ENCODE data around the gene CABP7.

The CABP7 gene

DNA sequence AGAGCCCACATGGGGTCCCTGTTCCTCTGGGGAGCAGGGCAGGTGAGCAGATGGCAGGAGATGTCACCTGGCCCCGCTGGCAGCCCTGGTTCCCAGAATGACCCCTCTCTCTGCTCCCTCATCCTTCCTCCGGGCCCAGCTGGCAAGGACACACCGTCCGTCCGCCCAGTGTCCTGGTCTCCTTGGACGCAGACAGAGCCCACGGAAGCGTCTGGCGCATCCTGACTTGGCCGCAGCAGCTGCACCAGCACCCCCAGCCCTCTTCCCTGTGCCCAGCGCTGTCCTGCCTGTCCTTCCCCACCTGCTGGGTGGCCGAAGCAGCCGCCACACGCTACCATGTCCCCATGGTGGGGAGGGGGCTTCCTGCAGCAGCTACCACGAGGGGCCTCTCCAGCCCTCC lies 9.6 kb upstream of the CABP7 start:
- H3K36me3 Mint-ChIP-seq = no peaks in the 10 kb centered on the region
- no peak overlapping the region for H3K4me3 Mint-ChIP-seq
- no peak overlapping the region for H3K27ac Mint-ChIP-seq
- H3K4me1 Mint-ChIP-seq (ENCODE audit: low read depth) = no peaks in the 10 kb centered on the region
- H3K9me3 Mint-ChIP-seq (ENCODE audit: low read depth) = no peaks in the 10 kb centered on the region
- H3K27me3 Mint-ChIP-seq = peaks cover 3% of the 10 kb centered on the region

DNA sequence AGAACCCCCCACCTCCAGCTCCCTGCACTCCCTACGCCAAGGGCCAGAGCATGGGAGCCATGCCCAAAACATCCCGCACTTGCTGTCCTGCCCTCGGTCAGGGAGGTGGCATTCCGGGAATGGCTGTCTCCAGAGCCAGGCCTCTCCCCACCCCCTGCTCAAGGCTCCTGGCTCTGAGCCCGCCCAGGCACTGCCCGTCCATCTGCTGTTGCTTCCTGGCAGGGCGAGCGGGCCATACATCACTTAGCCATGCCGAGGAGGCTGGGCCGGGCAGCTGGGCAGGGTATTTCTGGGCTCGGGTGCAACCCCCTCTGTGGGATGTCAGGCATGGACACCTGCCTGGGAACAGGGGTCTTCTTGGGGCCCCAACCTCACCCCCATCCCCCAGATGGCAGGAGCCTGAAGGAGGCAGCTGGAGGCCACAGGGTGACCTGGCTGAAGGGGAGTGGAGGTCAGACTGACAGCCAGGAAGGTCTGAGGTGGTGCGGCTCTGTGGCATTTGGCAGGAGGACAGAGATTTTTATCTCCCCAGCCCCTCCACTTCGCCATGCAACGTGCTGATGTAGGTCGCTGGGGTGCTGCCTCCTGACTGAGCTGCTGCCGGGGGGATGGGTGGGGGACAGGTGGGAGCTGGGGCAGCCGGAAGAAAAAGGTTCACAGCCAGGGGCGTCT lies 8.7 kb upstream of the CABP7 start:
- Mint-ChIP-seq H3K27ac (no peak overlapping the region), H3K27me3 (peaks cover 3% of the 10 kb centered on the region), H3K9me3 (ENCODE audit: low read depth) (no peaks in the 10 kb centered on the region), H3K36me3 (no peaks in the 10 kb centered on the region), H3K4me3 (no peak overlapping the region), H3K4me1 (ENCODE audit: low read depth) (no peaks in the 10 kb centered on the region)

DNA sequence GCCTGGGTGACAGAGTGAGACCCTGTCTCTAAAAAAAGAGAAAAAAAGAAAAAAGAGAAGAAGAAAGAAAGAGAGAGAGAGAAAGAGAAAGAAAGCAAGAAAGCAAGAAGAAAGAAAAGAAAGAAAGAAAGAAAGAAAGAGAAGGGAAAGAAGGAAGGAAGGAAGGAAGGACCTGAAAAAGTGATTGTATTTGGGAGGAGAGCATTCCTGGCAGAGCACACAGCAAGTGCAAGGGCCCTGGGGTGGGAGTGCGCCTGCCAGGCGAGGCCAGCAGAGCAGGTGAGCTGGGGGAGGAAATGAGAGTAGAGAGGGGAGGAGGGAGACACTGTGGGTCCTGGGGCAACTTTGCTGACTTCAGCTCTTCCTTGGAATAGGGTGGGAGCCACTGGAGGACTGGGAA lies 7.7 kb upstream of the CABP7 start:
- Mint-ChIP-seq H3K27me3 (peaks cover 8% of the 10 kb centered on the region), H3K4me3 (no peak overlapping the region), H3K4me1 (ENCODE audit: low read depth) (no peaks in the 10 kb centered on the region), H3K36me3 (no peaks in the 10 kb centered on the region), H3K9me3 (ENCODE audit: low read depth) (no peaks in the 10 kb centered on the region), H3K27ac (no peak overlapping the region)

DNA sequence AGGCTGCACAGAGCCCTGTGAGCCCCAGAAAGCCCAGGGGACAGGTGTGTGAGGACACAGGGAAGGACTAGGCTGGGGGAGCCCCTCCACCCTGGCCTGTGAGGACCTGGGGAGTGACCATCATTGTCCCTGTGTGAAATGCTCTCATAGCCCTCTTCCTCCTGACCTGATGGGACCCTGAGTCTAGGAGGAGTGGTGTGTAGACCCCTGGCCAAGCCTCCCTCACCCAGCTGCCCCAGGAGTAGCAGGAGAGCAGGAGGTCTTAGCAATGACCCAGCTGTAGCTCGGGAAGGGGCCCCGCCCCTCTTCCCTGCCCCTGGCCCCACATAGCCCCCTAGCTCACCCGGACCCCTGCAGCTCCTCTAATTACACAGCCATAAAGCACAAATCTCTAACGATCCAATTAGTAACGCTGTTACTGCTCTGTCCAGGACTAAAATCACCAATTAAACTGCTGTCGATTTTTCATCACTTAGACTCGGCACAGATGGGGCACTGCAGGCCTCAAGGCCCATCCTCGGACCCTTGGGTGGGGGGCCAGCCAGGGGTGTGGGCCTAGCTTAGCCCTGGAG lies 6.6 kb upstream of the CABP7 start:
- Mint-ChIP-seq H3K4me3 (no peak overlapping the region), H3K27me3 (peaks cover 11% of the 10 kb centered on the region), H3K9me3 (ENCODE audit: low read depth) (no peaks in the 10 kb centered on the region), H3K27ac (no peak overlapping the region), H3K4me1 (ENCODE audit: low read depth) (no peaks in the 10 kb centered on the region), H3K36me3 (no peaks in the 10 kb centered on the region)

DNA sequence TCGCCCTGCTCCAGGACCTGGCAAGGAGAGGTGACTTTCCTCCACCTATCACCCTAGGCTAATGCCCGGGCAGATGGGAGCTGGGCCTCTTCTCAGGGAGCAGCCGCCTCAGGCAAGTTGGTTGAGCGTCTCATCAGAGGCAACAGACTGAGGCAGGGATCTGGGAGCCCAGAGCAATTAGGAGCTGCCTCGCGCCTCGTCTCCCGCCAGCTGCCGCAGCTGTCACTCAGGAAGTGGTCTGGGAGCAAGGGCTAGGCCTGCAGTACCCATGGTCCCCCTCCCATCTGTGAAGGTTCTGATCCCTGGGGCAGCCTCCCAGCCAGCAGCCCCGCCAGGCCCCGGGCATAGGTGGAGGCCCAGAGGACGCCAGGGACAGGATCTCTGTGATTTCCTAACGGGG lies 4.6 kb upstream of the CABP7 start:
- no peaks in the 10 kb centered on the region for H3K9me3 Mint-ChIP-seq (ENCODE audit: low read depth)
- H3K4me3 Mint-ChIP-seq = no peak overlapping the region
- peaks cover 20% of the 10 kb centered on the region for H3K27me3 Mint-ChIP-seq
- H3K27ac Mint-ChIP-seq = no peak overlapping the region
- H3K4me1 Mint-ChIP-seq (ENCODE audit: low read depth) = peaks cover 2% of the 10 kb centered on the region
- no peaks in the 10 kb centered on the region for H3K36me3 Mint-ChIP-seq

DNA sequence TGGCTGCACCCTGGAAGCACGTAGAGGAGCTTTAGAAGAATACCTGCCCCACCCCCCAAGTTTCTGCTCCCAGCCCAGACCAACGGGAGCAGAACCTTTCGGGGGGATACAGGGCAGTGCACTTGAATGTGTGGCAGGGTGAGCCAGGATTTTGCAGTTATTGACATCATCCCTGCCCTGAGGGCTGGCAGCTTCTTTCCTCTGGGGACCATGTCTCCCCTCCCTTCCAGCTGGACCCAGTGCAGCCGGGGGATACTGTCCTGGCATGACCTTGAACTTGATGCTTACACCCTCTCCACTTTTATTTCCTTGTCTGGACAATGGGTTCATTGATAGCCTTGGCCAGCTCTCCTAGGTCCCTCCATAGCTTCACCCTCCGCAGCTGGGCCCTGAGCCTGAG lies 4.1 kb upstream of the CABP7 start:
- Mint-ChIP-seq H3K9me3 (ENCODE audit: low read depth) (no peaks in the 10 kb centered on the region), H3K36me3 (no peaks in the 10 kb centered on the region), H3K4me3 (no peak overlapping the region), H3K27ac (no peak overlapping the region), H3K27me3 (peaks cover 20% of the 10 kb centered on the region), H3K4me1 (ENCODE audit: low read depth) (peaks cover 2% of the 10 kb centered on the region)

DNA sequence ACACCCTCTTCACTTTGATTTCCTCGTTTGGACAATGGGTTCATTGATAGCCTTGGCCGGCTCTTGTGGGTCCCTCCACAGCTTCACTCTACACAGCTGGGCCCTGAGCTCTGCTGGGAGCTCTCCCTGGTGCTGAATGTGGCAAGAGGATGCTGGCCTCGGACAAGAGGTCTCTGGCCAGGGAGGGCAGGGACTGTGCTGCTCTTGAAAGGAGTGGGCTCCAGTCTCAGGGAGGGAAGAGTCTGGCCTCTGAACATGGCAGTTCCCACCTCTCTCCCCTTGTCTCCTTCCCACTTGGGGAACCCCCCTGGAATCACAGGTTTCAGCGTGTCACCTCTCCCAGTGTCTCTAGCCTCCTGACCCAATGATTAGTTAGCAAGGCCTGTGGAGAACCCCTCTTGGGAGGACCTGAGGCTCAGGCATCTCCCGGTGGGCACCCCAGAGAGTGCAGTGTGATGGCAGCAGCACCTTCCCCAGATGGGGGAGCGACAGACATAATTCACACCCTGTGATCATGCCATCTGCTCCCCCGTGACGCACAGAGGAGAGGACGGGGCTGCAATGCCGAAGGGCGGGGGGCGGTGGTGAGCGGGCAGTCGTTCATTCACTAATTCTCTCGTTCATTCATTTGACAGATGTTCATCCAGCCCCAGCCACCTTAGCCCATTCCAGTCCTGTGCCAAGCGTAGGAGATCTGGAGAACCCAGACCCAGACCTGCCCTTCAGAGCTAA lies 2.8 kb upstream of the CABP7 start:
- Mint-ChIP-seq H3K27me3 (peaks cover 20% of the 10 kb centered on the region), H3K4me1 (ENCODE audit: low read depth) (peaks cover 2% of the 10 kb centered on the region), H3K27ac (no peak overlapping the region), H3K9me3 (ENCODE audit: low read depth) (no peaks in the 10 kb centered on the region), H3K36me3 (no peaks in the 10 kb centered on the region), H3K4me3 (no peak overlapping the region)

DNA sequence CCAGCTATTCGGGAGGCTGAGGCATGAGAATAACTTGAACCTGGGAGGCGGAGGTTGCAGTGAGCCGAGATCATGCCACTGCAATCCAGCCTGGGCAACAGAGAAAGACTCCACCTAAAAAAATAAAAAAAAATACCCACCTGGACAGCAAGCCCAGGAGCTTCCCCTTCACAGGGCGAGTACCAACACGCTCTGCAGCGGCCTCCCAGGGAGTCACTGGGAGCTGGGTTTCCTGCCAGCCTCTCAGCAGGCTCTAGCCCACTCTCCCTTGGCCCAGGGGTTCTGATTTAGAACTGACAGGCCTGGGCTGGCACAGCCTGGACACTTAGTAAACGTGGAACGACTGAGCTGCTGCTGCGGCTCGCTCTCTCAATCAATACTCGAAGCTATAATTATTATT lies 2.0 kb upstream of the CABP7 start:
- Mint-ChIP-seq H3K27ac (no peak overlapping the region), H3K4me1 (ENCODE audit: low read depth) (peaks cover 2% of the 10 kb centered on the region), H3K36me3 (no peaks in the 10 kb centered on the region), H3K27me3 (peaks cover 20% of the 10 kb centered on the region), H3K9me3 (ENCODE audit: low read depth) (no peaks in the 10 kb centered on the region), H3K4me3 (no peak overlapping the region)

DNA sequence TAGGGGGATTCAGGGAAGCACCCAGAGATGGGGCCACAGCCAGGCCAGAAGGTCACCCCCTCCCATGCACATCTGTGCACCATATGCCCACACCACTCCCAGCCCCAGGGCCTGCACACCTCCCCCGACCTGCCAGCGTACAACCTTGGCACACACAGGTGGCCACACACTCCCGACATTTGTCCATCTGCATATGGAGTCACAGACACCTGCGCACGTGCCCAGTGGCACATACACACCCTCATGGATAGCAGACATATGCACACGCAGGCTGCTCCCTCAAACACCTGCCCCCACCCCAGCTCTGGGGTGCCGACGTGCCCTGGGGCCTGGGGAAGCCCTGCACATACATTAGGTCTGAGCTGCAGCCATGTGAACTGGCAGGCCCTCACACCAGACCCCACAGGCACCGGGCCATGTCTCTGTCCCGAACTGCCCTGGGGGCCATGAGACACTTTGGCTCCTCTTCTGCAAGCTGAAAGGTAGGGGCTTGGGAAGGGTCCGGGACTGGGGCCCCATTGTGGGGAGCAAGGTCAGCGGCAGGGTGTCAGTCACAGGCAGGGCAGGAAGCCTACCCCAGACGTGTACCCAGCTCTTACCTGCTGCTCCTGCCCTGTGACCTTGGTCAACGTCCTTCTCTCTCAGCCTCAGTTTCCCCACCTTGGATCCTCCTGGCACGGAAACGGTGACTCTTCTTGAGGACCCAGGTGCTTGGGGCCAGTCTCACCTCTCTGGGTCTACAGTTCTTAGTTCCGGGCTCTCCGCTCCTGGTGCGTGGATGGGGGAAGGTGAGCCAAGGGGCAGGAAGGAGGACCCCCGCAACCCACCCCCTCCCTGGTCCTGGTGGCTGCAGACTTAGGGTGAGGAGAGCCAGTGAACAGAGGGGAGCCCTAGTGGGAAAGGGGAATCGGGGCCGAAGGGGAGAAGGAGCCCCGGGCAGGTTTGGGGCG lies 579 bp upstream of the CABP7 start:
- Mint-ChIP-seq H3K9me3 (ENCODE audit: low read depth) (no peaks in the 10 kb centered on the region), H3K4me1 (ENCODE audit: low read depth) (peaks cover 2% of the 10 kb centered on the region), H3K27me3 (peaks cover 20% of the 10 kb centered on the region), H3K27ac (no peak overlapping the region), H3K36me3 (no peaks in the 10 kb centered on the region), H3K4me3 (peak overlapping the region; percentile 56)

DNA sequence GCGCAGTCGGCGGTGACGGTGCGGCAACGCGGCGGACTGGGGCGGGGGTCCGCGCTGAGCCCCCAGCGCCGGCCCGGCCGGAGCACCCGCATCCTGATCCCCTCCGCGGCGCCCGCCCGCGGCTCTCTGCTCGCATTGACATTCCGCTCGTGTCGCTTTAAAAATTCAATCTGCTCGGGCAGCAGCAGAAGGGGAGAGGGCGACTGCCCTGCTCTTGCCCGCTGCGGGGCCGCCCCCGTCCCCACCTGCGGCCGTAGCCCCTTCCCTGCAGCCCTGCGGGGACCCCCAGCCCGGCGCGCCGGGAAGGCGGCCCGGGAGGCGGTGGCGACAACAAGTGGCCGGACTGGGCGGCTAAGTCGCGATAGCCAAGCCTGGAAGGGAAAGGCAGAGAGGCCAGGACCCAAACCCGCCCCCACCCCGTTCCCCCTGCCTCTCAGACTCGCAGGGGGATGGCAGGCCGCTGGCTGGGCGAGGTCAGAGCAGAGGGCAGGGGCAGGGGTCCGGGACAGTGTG lies 1.1 kb downstream of the CABP7 start:
- H3K27me3 Mint-ChIP-seq = peaks cover 18% of the 10 kb centered on the region
- peaks cover 2% of the 10 kb centered on the region for H3K4me1 Mint-ChIP-seq (ENCODE audit: low read depth)
- H3K9me3 Mint-ChIP-seq (ENCODE audit: low read depth) = no peaks in the 10 kb centered on the region
- no peak overlapping the region for H3K4me3 Mint-ChIP-seq
- no peak overlapping the region for H3K27ac Mint-ChIP-seq
- H3K36me3 Mint-ChIP-seq = no peaks in the 10 kb centered on the region

DNA sequence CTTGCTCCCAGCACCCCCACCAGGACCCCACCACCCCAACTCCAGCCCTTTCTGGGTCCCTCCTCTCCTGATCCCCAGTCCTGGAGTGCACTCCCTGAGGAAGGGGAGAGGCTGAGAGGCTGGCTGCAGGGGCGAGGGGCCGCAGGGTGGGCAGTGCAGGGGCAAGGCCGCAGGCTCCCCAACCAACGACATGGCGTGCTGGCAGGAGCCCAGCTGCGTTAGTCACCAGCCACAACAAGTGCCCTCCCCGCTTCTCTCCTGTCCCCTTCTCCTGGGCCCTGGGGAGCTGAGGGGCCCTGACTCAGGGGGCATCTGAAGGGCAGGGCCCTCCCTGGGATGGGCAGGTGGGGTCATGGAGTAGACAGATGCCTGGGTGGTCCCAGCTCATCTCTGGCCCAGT lies 2.3 kb downstream of the CABP7 start:
- H3K27me3 Mint-ChIP-seq = peaks cover 12% of the 10 kb centered on the region
- no peaks in the 10 kb centered on the region for H3K36me3 Mint-ChIP-seq
- H3K4me3 Mint-ChIP-seq = no peak overlapping the region
- peaks cover 2% of the 10 kb centered on the region for H3K4me1 Mint-ChIP-seq (ENCODE audit: low read depth)
- no peaks in the 10 kb centered on the region for H3K9me3 Mint-ChIP-seq (ENCODE audit: low read depth)
- no peak overlapping the region for H3K27ac Mint-ChIP-seq

DNA sequence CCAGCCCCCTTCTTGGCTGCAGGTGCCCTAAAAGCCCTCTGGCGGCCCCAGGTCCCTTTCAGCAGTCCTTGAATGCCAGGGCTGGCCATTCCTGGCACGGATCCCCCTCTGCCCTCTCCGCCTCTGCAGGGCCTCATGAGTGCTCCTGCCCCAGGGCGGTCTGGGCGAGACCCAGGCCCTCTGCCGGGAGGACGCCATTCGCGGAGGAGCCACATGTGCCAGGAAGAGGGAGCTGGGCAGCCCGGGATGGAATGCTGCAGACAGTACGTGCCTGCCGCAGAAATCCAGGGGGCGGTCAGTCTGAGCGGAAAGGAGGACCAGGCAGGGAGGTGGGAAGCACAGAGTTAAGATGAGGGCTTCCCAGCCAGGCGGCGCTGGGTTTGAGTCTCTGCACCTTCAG lies 2.8 kb downstream of the CABP7 start:
- Mint-ChIP-seq H3K4me1 (ENCODE audit: low read depth) (peaks cover 2% of the 10 kb centered on the region), H3K36me3 (no peaks in the 10 kb centered on the region), H3K4me3 (no peak overlapping the region), H3K27ac (no peak overlapping the region), H3K9me3 (ENCODE audit: low read depth) (no peaks in the 10 kb centered on the region), H3K27me3 (peaks cover 12% of the 10 kb centered on the region)

DNA sequence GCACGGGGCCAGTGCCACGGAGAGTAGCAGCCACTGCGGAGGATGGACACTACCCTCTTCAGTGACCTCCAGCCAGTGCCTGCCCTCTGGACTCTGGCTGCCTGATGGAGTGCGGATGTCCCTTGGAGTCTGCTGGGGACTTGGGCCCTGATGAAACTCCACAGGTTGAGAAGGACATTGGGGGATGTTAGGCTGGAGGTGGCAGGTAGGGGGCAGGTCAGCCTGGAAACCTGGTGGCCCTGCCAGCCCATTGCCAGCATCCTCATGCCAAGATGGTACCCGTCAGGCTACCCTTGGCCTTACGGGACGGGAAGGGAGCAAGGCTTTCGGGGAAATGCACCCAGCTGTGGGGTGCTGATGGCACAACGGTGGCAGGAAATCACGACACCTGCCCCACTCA lies 4.0 kb downstream of the CABP7 start:
- peaks cover 4% of the 10 kb centered on the region for H3K27me3 Mint-ChIP-seq
- no peak overlapping the region for H3K4me3 Mint-ChIP-seq

DNA sequence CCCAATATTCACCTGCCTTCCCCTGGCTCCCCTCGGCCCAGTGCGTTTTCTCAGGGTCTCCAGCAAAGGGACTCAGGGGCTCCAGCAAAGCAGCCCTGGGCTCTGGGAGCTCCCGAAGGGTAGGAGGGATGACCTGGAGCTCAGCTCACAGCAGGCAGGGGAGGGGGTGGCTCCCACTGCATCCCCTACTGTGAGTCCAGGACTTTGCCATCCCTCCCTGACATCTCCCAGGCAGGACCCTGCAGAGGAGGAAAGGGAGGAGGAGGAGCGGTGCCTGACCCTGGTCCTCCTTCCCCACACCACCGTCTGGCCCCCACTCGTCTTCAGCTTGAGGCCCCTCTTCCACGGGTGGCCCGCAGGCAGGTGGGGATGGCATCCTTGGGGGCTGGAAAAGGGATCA lies 5.0 kb downstream of the CABP7 start:
- no peaks in the 10 kb centered on the region for H3K27me3 Mint-ChIP-seq
- no peak overlapping the region for H3K4me3 Mint-ChIP-seq
- no peaks in the 10 kb centered on the region for H3K9me3 Mint-ChIP-seq (ENCODE audit: low read depth)
- no peaks in the 10 kb centered on the region for H3K36me3 Mint-ChIP-seq
- H3K4me1 Mint-ChIP-seq (ENCODE audit: low read depth) = no peaks in the 10 kb centered on the region
- no peak overlapping the region for H3K27ac Mint-ChIP-seq

More for the DNA sequence above, 4.0 kb downstream of the CABP7 start:
- H3K36me3 Mint-ChIP-seq = no peaks in the 10 kb centered on the region
- H3K4me1 Mint-ChIP-seq (ENCODE audit: low read depth) = peaks cover 2% of the 10 kb centered on the region
- no peaks in the 10 kb centered on the region for H3K9me3 Mint-ChIP-seq (ENCODE audit: low read depth)
- H3K27ac Mint-ChIP-seq = no peak overlapping the region

DNA sequence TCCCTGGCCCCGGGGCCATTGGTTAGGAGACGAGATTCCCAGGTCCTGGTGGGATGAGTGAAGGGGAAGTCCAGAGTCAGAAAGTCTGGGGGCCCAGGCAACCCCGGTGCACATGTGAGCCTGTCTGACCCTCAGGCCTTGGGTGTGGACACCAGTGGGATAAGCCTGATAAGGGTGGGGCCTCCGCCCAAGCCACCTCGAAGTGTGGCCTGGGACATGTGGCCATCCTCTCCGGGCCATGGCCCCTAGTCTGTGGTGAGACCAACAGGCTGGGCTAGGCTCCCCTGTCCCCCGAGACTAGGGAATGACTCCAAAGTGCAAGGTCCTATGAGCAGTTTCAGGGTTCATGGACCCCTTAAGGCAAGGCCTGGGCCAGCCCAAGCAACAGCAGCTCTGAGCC lies 6.3 kb downstream of the CABP7 start:
- Mint-ChIP-seq H3K36me3 (no peaks in the 10 kb centered on the region), H3K4me1 (ENCODE audit: low read depth) (no peaks in the 10 kb centered on the region), H3K27ac (no peak overlapping the region), H3K9me3 (ENCODE audit: low read depth) (no peaks in the 10 kb centered on the region), H3K27me3 (no peaks in the 10 kb centered on the region), H3K4me3 (no peak overlapping the region)
